Stimulated activated CD4-positive, alpha-beta T cell treated with anti-CD3 and anti-CD28 coated beads, Interleukin-4, amount 100 ng/mL, for 48 hours (primary cell): Measurements from ENCODE around the gene HJURP.

Experiments used
- DNase-seq, 2 donors: peaks; one replicate each; pipeline ENCODE4 v3.0.0-alpha.2; 2020; ENCODE audit warnings: low read depth in 2 of 2

The HJURP gene

DNA sequence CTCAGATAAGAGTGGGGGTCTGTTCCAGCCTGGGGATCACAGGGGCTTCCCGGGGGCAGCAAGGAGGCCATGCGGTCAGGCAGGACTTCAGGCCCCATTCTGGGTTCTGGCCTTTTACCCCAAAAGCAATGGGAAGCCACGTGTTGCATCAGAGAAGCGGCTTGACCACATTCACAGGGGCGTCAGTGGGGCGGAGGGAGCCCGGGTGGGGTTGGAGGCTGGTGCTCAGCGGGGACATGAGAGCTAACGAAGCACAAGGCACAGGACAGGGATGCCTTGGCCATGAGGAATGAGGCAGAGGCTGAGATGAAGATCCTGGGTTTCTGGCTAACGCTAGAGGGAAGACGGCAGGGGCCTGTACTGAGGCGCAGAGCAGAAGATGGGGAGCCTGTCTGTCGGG is 6.1 kb downstream of the HJURP start:
- no peak for DNase-seq

DNA sequence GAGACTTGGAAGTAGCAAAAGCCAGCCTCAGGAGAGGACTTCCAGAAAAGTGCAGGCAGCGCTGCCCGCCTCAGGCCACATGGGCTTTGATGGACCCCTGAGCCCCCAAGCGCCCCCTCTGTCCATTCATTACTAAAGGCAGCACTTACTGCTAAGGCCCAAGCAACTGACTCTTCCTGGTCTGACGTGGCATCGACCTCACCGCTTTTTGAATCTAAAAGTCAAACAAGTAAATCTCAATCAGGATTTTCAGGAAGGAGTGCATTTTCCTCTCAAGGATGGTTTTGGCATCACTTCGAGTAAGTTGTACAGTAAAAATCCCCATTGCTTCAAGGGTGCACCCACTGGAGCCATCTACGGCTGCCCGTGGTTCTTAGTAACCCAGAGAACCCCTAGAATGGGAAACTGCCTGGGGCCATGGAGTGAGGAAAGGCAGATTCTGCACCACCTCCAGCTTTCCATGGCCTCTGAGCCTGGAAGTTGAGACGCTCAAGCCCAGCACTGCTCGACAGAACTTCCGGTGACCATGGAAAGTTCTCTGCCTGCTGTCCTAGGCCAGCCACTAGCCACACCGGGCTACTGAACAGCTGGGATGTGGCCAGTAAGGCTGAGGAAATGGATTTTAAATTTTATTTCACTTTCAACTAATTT is 7.0 kb downstream of the HJURP start:
- no peak for DNase-seq

DNA sequence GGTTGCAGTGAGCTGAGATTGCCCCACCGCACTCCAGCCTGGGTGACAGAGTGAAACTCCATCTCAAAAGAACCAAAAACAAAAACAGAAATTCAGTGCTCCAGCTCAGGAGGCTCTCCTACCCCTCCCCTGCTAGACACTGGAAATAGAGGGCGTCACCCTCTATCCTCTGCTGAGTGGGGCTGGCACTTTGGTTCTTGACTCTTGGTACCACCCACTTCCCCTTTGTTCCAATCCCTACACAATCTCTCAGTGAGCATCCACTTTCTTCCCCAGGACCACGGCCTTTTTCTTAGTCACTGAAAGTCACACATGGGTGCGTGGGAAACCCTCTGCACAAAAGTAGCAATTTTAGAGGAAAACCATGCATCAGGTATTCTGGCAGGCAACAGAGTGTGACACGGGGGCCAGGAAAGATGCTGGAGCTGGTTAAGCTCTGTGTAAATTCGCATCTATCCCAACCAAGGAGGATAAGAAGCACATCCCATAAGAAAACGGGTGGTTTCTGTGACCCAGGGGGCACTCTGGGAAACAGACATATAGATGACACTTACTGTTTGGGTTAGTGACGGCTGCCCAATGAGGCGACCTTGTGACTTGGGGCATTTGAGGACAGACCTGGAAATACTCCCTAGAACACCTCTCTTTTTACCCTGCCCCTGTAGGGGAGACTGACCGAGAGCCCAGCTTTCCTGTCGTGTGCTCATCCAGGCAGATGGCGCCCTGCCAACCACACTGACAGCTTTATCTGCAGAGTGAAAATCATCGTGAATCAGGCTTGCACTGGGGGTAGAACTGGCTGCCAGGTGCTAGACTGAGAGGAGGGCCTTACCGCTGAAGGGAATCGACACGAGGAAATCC is 7.7 kb downstream of the HJURP start:
- no peak for DNase-seq

- no peak for DNase-seq
Measured at GRCh38 chr2:233845301-233846060, 8.9 kb downstream of the HJURP start.

DNA sequence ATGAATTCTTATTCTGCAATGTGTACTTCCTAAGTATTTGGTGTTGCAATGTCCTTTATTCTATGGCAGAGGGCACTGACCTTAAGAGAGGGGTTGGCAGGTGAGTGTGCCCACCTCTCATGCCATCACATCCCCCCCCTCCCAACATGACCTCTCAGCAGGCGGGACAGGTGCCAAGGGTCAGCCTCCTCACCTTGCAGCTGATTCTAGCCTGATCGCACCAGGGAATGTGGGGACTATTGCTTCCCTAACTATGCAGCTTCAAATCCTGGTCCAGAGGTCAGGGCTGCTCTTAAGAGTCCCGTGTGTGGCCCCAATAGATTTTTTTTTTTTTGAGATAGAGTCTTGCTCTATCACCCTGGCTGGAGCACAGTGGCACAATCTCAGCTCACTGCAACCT is 9.5 kb downstream of the HJURP start:
- no peak for DNase-seq

DNA sequence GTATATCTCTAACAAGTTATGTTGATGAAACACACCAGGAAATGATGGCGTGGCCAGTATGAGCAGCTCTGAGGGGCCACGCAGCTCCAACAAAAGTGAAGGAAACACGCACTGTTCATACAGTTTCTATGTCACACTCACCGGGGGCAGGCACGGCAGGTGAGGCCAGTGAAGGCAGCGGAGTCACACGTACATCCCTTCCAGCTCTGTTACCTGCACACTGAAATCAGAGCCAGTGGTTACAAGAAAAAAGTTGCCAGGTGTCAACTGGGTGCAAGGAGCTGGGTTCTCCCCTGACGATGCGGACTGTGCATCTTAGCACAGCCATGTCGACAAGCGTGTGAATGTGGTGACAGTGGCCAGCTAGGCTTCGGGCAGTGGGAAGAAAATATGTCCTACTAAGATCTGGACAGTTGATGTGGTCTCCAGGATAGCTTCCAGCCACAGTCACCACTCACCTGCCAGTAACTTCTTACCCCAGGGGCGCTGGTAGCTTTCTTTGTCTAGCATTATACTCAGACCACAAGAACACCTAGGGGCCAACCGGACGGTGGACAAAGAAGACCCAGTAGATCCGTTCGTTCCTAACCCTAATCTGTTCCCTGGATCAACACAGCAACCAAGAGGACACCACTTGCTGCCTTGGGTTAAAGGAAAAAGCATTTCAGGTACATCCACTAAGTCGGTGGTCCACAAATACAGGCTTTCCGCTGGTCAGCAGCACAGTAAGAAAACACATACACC is 10.1 kb downstream of the HJURP start:
- DNase-seq, result no peak

DNA sequence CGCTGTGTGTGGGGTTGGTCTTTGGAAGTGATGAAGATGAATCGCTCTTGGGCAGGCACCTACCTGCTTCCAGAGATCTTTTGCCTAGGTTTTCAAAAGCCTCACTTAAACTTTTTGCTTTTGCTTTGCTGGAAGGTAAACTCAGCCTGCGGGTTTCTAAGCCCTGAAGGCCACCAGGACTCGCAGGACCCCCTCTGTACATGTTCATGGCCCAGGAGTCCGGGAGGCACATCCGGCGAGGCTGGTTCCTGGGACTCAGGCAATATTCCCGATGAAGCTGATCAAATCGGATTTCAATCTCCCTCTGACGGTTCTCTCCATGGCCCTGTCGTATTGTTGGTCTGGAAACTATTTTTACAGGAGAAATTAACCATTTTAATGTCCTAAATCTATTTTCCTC is 13.2 kb downstream of the HJURP start:
- no peak for DNase-seq

DNA sequence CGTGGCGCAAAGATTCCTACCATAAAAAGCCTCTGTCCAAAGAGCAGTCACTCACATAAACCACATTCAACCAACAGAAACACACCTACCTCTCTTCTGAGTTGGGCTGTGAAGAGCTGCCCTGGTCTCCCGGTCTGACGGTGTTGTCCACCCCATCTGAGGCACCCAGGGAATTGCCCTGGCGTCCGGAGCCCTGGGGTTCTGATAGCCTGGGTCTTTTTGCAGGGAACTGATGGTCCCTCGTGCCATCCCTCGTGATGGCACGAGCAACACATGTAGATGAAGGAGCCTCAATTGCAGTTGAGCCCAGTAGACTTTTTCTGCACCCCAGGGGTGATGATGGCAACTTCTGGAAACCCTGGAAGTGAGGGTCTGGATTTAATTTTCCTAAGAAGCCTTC is 13.8 kb downstream of the HJURP start:
- DNase-seq, result no peak

DNA sequence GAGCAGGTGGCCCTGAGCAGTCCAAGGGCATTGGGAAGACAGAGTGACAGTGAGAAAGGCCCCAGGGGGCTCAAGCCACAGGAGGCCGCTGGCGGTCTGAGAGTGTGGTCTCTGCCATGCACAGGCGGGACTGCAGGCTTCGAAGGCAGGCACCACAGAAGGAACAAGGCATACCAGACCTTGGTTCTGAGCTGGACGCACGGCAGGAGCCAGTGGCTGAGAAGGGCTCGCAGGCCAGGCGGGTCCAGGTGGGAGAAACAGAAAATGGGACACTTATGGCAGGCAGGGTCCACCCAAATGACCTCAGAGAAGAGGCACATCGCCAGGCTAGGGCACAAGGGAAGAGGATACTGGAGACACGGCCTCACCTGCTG is 14.9 kb downstream of the HJURP start:
- DNase-seq, result no peak

GRCh38 chr2:233838726-233839446 is 15.4 kb downstream of the HJURP start:
- no peak for DNase-seq

DNA sequence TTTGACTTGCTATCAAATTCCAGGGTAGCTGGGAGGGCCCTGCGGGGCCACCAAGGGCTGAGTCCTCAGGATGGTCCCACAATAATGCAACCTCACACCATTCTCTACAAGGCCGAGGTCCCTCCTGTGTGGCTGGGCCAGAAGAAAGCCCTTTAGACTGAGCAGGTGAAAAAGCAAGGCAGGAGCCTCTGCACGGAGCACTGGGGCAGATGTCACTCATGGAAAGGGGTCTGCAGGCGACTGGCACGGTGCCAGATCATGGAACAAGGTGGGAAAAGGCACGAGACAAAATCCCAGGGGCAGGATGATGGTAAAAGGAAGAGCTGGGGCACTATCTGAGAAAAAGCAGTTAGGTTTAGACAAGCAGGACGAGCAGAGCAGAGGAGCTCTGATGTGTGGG is 16.1 kb downstream of the HJURP start:
- DNase-seq, result no peak

DNA sequence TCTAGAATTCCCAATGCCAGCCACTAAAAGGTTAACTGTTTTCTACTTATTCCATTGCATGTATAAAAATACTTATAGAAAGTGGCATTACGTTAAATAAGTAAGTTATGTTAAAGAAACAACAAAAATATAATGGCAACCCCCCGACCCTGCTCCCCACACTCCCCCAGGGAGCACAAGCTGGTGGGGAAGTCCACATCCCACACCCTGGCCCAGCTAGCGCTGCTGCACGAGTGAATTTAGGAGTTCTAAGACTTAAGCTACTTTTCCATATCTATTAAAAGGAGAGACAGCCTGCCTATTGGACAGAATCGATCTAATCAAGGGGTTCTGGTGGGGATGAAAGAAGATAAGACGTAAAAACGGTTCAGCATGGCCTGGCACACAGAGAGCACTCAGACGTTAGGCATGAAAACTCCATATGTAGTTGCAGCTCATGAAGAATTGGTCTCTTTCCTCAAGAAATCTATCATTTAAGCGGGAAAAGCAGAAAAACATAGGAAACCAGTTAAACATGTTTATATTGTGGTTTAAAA is 16.6 kb downstream of the HJURP start:
- DNase-seq, result no peak

DNA sequence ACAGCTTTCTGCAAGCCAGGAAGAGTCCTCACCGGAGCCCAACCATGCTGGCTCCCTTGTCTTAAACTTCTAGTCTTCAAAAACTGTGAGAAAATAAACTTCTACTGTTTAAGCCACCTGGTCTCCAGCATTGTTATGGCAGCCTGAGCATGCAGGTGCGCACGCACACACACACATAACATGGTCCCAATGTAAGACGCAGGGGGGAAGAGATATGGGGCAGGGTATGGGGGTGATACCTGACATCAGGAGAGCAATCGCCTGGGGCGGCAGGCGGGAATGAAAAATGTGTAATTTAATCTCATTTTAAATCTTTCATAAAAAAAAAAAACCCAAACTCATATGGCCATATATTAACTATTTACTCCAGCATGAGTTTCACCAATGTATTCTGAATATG is 18.0 kb downstream of the HJURP start:
- no peak for DNase-seq

DNA sequence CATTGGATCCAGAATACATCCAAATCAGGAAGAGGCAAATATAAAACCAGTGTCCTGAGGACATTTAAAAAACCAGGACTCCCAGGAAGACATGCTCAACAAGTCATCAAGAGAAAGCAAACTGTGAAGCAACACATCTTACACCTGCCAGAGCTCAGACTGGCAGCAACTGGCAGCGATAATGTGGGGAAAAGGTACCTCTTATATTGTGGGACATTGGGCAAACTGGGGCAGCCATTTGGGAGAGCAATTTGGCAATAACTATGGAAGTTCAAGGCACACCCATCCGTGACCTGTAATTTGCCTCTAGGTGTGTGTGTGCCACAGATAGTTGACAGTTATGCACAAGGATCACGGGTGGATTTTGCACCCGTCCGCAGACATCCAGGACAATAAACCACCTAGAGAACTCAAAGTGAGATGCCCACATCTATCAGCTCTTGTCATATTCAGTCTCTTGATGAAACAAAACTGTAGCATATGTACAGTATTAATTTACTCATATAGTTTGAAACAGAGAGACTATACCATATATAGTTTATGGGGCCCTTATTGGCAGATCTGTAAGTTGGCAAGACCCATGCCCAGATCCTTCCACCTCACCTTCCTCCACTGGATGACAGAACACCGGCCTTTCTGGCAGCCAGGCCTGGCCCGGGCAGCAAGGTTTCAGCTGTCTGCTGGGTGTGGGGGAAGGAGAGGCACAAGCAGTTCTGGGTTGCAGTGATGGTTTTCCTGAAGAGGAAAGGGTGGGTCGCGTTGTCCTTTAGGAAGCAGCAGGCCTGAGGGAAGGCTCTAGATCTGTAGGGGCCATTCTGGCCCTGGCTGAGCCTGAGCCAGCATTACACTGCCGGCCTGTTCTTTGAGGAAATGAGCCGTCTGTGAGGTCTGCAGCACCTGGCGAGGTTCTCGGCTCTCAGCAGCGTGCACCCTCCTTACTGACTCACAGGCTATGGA is 18.8 kb downstream of the HJURP start:
- no peak for DNase-seq

- no peak for DNase-seq
Measured at GRCh38 chr2:233833345-233833744, 21.0 kb downstream of the HJURP start.

DNA sequence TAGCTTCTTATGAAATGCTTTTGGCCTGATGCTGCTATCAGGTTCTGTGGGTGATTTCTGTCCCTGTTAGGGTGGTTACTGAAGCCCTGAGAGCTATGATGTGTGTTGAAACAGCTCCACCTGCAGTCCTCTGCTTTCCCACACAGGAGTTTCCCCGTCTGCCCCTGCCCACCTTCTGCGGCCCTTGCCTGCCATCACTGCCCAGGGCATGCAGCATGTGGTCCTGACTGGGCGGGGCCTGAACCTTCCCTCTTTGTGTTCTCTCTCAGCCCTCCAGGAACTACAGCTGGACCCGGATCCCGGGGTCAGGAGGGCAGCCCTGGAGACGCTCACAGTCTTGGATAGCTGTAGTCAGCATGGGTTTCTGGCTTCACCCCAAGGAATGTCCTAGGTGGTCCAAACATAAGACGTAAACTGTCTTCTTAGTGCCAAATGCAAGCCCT is 21.4 kb downstream of the HJURP start:
- DNase-seq, result no peak

DNA sequence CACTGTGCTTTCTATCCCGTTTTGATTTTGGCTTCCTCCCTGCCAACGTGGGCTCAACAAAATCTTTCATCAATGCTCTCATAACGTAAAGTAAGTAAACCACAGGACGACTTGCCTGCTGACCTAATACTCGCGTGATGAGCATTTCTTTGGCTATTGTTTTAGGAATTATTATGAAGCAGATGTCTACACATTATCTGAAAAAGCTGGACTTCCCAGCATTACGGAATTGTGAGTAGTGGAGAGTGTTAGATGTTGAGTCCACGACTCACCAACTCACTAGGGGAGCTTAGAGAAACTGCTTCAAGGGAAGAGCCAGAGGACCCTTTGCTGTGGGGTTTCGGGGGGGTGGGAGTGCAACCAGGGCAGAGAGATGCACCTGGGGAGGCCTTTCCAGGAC is 21.9 kb downstream of the HJURP start:
- DNase-seq, result no peak

DNA sequence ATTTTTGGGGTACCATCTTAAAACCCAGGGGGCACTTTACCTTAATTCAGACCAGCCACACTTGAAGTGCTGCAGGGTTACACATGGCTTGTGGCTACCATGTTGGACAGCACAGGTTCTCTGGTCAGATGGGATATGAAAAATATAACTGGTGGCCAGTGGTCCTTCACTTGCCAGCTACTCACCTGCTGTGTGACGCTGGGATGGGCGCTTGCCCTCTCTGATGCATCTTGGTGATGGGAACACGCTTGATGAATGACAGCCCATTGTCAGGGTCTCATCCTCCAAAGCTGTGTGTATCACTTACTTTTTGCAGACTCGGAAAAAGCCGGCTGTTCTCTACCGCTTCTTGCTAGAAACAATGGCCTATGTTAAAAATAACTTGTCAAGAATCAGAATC is 22.5 kb downstream of the HJURP start:
- no peak for DNase-seq

GRCh38 chr2:233831011-233831721 is 23.2 kb downstream of the HJURP start:
- DNase-seq, result no peak
